Breast epithelium (tissue), 3 donors: ENCODE measurements around the gene PFKL.

ENCODE experiments used
- CTCF ChIP-seq, 3 donors: fragments of 450-650 bp; IDR thresholded peaks; one replicate each; pipeline ENCODE4 v1.5.1; 2016 to 2017; ENCODE audit warnings: antibody characterized with exemption in 3 of 3, mild to moderate bottlenecking in 3 of 3, moderate library complexity in 3 of 3
- POLR2A ChIP-seq: fragments of 450-650 bp; IDR thresholded peaks from one replicate; pipeline ENCODE4 v1.6.1; 2016; ENCODE audit warnings: antibody characterized with exemption, mild to moderate bottlenecking, moderate library complexity
- POLR2AphosphoS5 ChIP-seq, 3 donors: sonication (generic); formaldehyde crosslinking; IDR thresholded peaks; one replicate each; pipeline ENCODE4 v1.6.1; 2017; ENCODE audit warnings: antibody characterized with exemption in 3 of 3

- TF ChIP-seq CTCF (IDR thresholded peaks at IDR 0.05) (no peak), POLR2A (no peak), POLR2AphosphoS5 (IDR thresholded peaks at IDR 0.05) (no peak)
Observed at GRCh38 chr21:44357064-44357837, 57.4 kb downstream of the PFKL start.
